Type B pancreatic cell (in vitro differentiated cells): Measurements from ENCODE around the gene DYRK2. TPM values are rescaled to one million over a fixed set of nuclear protein-coding genes. Genes with fewer than 3 reads are reported as not detected.

ENCODE experiments used
- DNase-seq: peaks from one replicate; pipeline ENCODE4 v3.0.0; 2021; ENCODE audit warnings: mixed read lengths; ENCODE audit not compliant: unreplicated experiment; ENCODE audit errors: extremely low spot score
- H3K27ac Mint-ChIP-seq: 2 replicates; pipeline ENCODE4 v1.8.0; 2021; ENCODE audit warnings: mild to moderate bottlenecking, mixed read lengths
- H3K27me3 Mint-ChIP-seq: 2 replicates; pipeline ENCODE4 v1.8.0; 2021; ENCODE audit warnings: mixed read lengths
- H3K36me3 Mint-ChIP-seq: 2 replicates; pipeline ENCODE4 v1.8.0; 2021; ENCODE audit warnings: mixed read lengths
- H3K4me1 Mint-ChIP-seq: one replicate; pipeline ENCODE4 v1.8.0; 2021; ENCODE audit warnings: mixed read lengths; ENCODE audit not compliant: unreplicated experiment
- H3K4me3 Mint-ChIP-seq: 2 replicates; pipeline ENCODE4 v1.8.0; 2021; ENCODE audit warnings: mild to moderate bottlenecking, mixed read lengths
- H3K9me3 Mint-ChIP-seq: 2 replicates; pipeline ENCODE4 v1.8.0; 2021; ENCODE audit warnings: mixed read lengths
- CTCF ChIP-seq: fragments of 200-600 bp; sonication (generic); conservative IDR thresholded peaks from 2 replicates; pipeline ENCODE4 v1.5.0; 2021; ENCODE audit warnings: antibody characterized with exemption, mild to moderate bottlenecking
- total RNA-seq: library from RNA; stranded (reverse); gene quantifications from 2 replicates; pipeline ENCODE4 v1.2.1, GENCODE V29; 2021; ENCODE audit warnings: low replicate concordance

DYRK2 gene
- total RNA-seq, 1 donor from 2014 or later: 78.3 TPM

- Mint-ChIP-seq H3K27me3 (no peaks in the 10 kb centered on the region), H3K27ac (no peak overlapping the region), H3K36me3 (no peaks in the 10 kb centered on the region), H3K9me3 (no peaks in the 10 kb centered on the region), H3K4me1 (peaks cover 21% of the 10 kb centered on the region), H3K4me3 (no peak overlapping the region)
- no peak for DNase-seq
- no peak for TF ChIP-seq CTCF
Measured at GRCh38 chr12:67697443-67697842, 48.9 kb downstream of the DYRK2 start.

- TF ChIP-seq CTCF: no peak
- no peak overlapping the region for H3K27ac Mint-ChIP-seq
- no peak for DNase-seq
- H3K9me3 Mint-ChIP-seq: no peaks in the 10 kb centered on the region
- no peaks in the 10 kb centered on the region for H3K27me3 Mint-ChIP-seq
- H3K4me1 Mint-ChIP-seq: peaks cover 21% of the 10 kb centered on the region
- no peak overlapping the region for H3K4me3 Mint-ChIP-seq
- H3K36me3 Mint-ChIP-seq: no peaks in the 10 kb centered on the region
Measured at GRCh38 chr12:67697967-67698366, 49.4 kb downstream of the DYRK2 start.

- Mint-ChIP-seq H3K27ac (no peak overlapping the region), H3K4me1 (peaks cover 21% of the 10 kb centered on the region), H3K9me3 (no peaks in the 10 kb centered on the region), H3K4me3 (no peak overlapping the region), H3K36me3 (no peaks in the 10 kb centered on the region), H3K27me3 (no peaks in the 10 kb centered on the region)
- no peak for DNase-seq
- no peak for TF ChIP-seq CTCF
Measured at GRCh38 chr12:67698672-67699581, 50.4 kb downstream of the DYRK2 start.

- no peaks in the 10 kb centered on the region for H3K36me3 Mint-ChIP-seq
- DNase-seq: no peak
- no peaks in the 10 kb centered on the region for H3K27me3 Mint-ChIP-seq
- no peak overlapping the region for H3K4me3 Mint-ChIP-seq
- no peaks in the 10 kb centered on the region for H3K9me3 Mint-ChIP-seq
- peaks cover 36% of the 10 kb centered on the region for H3K4me1 Mint-ChIP-seq
- no peak overlapping the region for H3K27ac Mint-ChIP-seq
- no peak for TF ChIP-seq CTCF
Measured at GRCh38 chr12:67701121-67701520, 52.6 kb downstream of the DYRK2 start.

GRCh38 chr12:67702136-67702535, 53.6 kb downstream of the DYRK2 start:
- no peak overlapping the region for H3K4me3 Mint-ChIP-seq
- H3K4me1 Mint-ChIP-seq: peaks cover 40% of the 10 kb centered on the region
- H3K36me3 Mint-ChIP-seq: no peaks in the 10 kb centered on the region
- TF ChIP-seq CTCF: no peak
- DNase-seq: no peak
- H3K27ac Mint-ChIP-seq: no peak overlapping the region
- no peaks in the 10 kb centered on the region for H3K27me3 Mint-ChIP-seq
- no peaks in the 10 kb centered on the region for H3K9me3 Mint-ChIP-seq
